SK-N-SH (cell line): Measurements from ENCODE around the gene HDDC2. TPM values are rescaled to one million over a fixed set of nuclear protein-coding genes. Genes with fewer than 3 reads are reported as not detected.

Experiments
- CTCF ChIA-PET: fragments of 300-600, 350-600 bp; formaldehyde crosslinking; extraction: SDS; loops from one replicate; lab custom pipeline; 2021; lab: Yijun Ruan, JAX
- POLR2A ChIA-PET: fragments of 350-600 bp; sonication (Branson Sonifier 250); formaldehyde crosslinking; extraction: SDS; loops from one replicate; lab custom pipeline; 2020; ENCODE audit warnings: antibody characterized with exemption, inconsistent platforms; lab: Yijun Ruan, JAX
- DNase-seq: peaks from one replicate; pipeline ENCODE4 v3.0.0; 2012
- H2AFZ ChIP-seq: fragments of 200-600 bp; sonication (generic); 2 replicates; pipeline ENCODE4 v1.8.1; 2016; ENCODE audit warnings: antibody characterized with exemption, mild to moderate bottlenecking, low read depth
- H3F3A ChIP-seq: fragments of 200-600 bp; sonication (generic); replicated peaks from 2 replicates; pipeline ENCODE3; 2016; ENCODE audit warnings: antibody characterized with exemption, mild to moderate bottlenecking; ENCODE audit not compliant: insufficient read depth
- H3K27ac ChIP-seq, 2 experiments: fragments of 200-500 bp in 1 of 2; fragments of 200-600 bp in 1 of 2; sonication (Bioruptor generic) in 1 of 2; sonication (generic), shearing (Covaris generic) in 1 of 2; 2 replicates each; pipeline versions ENCODE4 v1.5.1 to v1.6.1; 2014 to 2016; ENCODE audit warnings: low read depth in 2 of 2, inconsistent platforms in 1 of 2, low read length in 1 of 2, mild to moderate bottlenecking in 1 of 2, mixed read lengths in 1 of 2
- H3K27me3 ChIP-seq: fragments of 200-600 bp; sonication (generic), shearing (Covaris generic); 2 replicates; pipeline ENCODE4 v1.6.1; 2016; ENCODE audit warnings: mixed run types; ENCODE audit not compliant: insufficient read depth
- H3K36me3 ChIP-seq, 2 experiments: fragments of 200-500 bp in 1 of 2; fragments of 200-600 bp in 1 of 2; sonication (Bioruptor generic) in 1 of 2; sonication (generic) in 1 of 2; replicated peaks in 1 of 2; 2 replicates each; pipeline versions ENCODE3 to v1.5.1; 2014 to 2016; ENCODE audit warnings: low read length in 1 of 2, mild to moderate bottlenecking in 1 of 2; ENCODE audit not compliant: insufficient read depth in 2 of 2, control insufficient read depth in 1 of 2
- H3K4me1 ChIP-seq, 2 experiments: fragments of 200-500 bp in 1 of 2; fragments of 200-600 bp in 1 of 2; sonication (Bioruptor generic) in 1 of 2; sonication (generic), shearing (Covaris generic) in 1 of 2; 2 replicates each; pipeline versions ENCODE4 v1.5.1 to v1.6.1; 2014 to 2016; ENCODE audit warnings: low read depth in 1 of 2, low read length in 1 of 2, mixed run types in 1 of 2; ENCODE audit not compliant: insufficient read depth in 2 of 2, control insufficient read depth in 1 of 2
- H3K4me2 ChIP-seq: fragments of 200-600 bp; sonication (generic), shearing (Covaris generic); 2 replicates; pipeline ENCODE4 v1.6.1; 2017; ENCODE audit warnings: mixed run types
- H3K4me3 ChIP-seq, 2 experiments: fragments of 200-500 bp in 1 of 2; fragments of 200-600 bp in 1 of 2; sonication (Bioruptor generic) in 1 of 2; sonication (generic), shearing (Covaris generic) in 1 of 2; 2 replicates each; pipeline versions ENCODE4 v1.5.1 to v1.8.1; 2014 to 2016; ENCODE audit warnings: low read depth in 2 of 2, inconsistent platforms in 1 of 2, low read length in 1 of 2, mild to moderate bottlenecking in 1 of 2, mixed read lengths in 1 of 2, moderate library complexity in 1 of 2
- H3K79me2 ChIP-seq: fragments of 200-600 bp; sonication (generic); 2 replicates; pipeline ENCODE4 v1.8.1; 2017; ENCODE audit warnings: mild to moderate bottlenecking; ENCODE audit not compliant: insufficient read depth
- H3K9ac ChIP-seq: fragments of 200-600 bp; sonication (generic); 2 replicates; pipeline ENCODE4 v1.6.1; 2017; ENCODE audit warnings: mixed run types
- H3K9me2 ChIP-seq: fragments of 200-600 bp; sonication (generic); 2 replicates; pipeline ENCODE4 v1.6.1; 2017; ENCODE audit warnings: mixed run types
- H3K9me3 ChIP-seq: fragments of 200-600 bp; sonication (generic); 2 replicates; pipeline ENCODE4 v1.6.1; 2017; ENCODE audit warnings: mixed run types, mild to moderate bottlenecking, moderate library complexity
- H4K20me1 ChIP-seq: fragments of 200-600 bp; sonication (generic); 2 replicates; pipeline ENCODE4 v1.6.1; 2017; ENCODE audit warnings: mild to moderate bottlenecking, mixed run types; ENCODE audit not compliant: insufficient read depth
- ELF1 ChIP-seq: IDR thresholded peaks from 2 replicates; pipeline ENCODE4 v1.4.0; 2012
- EP300 ChIP-seq, 2 experiments: IDR thresholded peaks; 2 replicates each; pipeline versions ENCODE4 v1.4.0 to v1.6.1; 2012; ENCODE audit warnings: borderline replicate concordance in 1 of 2, low read depth in 1 of 2, low read length in 1 of 2
- EZH2phosphoT487 ChIP-seq: fragments of 200-600 bp; sonication (generic); IDR thresholded peaks from 2 replicates; pipeline ENCODE4 v1.6.1; 2017; ENCODE audit warnings: low read depth, mixed run types, mild to moderate bottlenecking, antibody characterized with exemption, moderate library complexity, borderline replicate concordance
- FOSL2 ChIP-seq: IDR thresholded peaks from 2 replicates; pipeline ENCODE4 v1.4.0; 2012; ENCODE audit warnings: low read depth, mild to moderate bottlenecking, moderate library complexity, borderline replicate concordance
- FOXM1 ChIP-seq: IDR thresholded peaks from 2 replicates; pipeline ENCODE4 v1.4.0; 2012; ENCODE audit warnings: low read depth, mild to moderate bottlenecking
- MEF2A ChIP-seq: IDR thresholded peaks from 2 replicates; pipeline ENCODE4 v1.4.0; 2012; ENCODE audit warnings: low read depth, borderline replicate concordance
- NRF1 ChIP-seq: IDR thresholded peaks from 2 replicates; pipeline ENCODE4 v1.6.1; 2012; ENCODE audit warnings: low read depth, mild to moderate bottlenecking, low read length
- POLR2AphosphoS5 ChIP-seq: IDR thresholded peaks from 2 replicates; pipeline ENCODE4 v1.6.1; 2012; ENCODE audit warnings: low read depth, low read length
- REST ChIP-seq: IDR thresholded peaks from 2 replicates; pipeline ENCODE4 v1.6.1; 2012; ENCODE audit warnings: mild to moderate bottlenecking, low read depth, low read length, moderate library complexity
- TEAD4 ChIP-seq: IDR thresholded peaks from 2 replicates; pipeline ENCODE4 v1.4.0; 2012; ENCODE audit warnings: mild to moderate bottlenecking, borderline replicate concordance; ENCODE audit not compliant: insufficient read depth
- USF1 ChIP-seq: IDR thresholded peaks from 2 replicates; pipeline ENCODE4 v1.4.0; 2012; ENCODE audit warnings: low read depth, borderline replicate concordance
- YY1 ChIP-seq: IDR thresholded peaks from 2 replicates; pipeline ENCODE4 v1.4.0; 2012; ENCODE audit warnings: low read depth, mild to moderate bottlenecking
- WGBS: methylation state at CpG from one replicate; pipeline ENCODE4 v1.1.6; 2017; ENCODE audit warnings: low lambda C conversion rate; 5-methylcytosine and 5-hydroxymethylcytosine counted together
- polyA plus RNA-seq, 3 experiments: library from polyadenylated mRNA; depleted of rRNA; stranded (reverse); fragments of >200 nt; gene quantifications; 2 replicates each; pipeline ENCODE4 v1.2.3, GENCODE V29; 2012

Gene HDDC2
- polyA plus RNA-seq, 1 of the 3 experiments (the other 2 are of a cell fraction) = 85.5 TPM

DNA sequence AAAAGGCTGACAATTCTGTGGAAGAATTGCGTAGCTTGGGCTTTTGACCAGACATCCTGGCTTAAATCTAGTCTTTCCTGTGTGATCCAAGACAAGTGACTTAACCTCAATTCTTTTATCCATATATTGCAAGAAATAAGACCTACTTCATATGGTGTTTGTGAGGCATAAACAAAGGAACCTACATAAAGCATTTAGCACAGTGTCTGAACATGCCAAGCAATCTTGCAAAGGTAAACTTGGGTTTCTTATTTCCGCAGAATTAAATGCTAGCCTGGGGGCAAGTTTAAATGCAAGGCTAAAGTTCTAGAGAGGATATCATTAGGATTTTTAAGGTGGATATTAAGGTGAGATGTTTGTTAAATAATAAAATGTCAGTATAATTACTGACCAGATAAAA lies 47.9 kb downstream of the HDDC2 start (continued):
- no peak for TF ChIP-seq EP300 (IDR thresholded peaks at IDR 0.05; ENCODE audit: borderline replicate concordance in 1 of 2, low read depth in 1 of 2, low read length in 1 of 2)
- TF ChIP-seq, all 33 proteins: peak for 0

GRCh38 chr6:125252891-125253290 lies 48.9 kb downstream of the HDDC2 start:
- H4K20me1 ChIP-seq = no peaks in the 10 kb centered on the region
- WGBS = 15% methylated on average over 1 of the region's 1 CpG
- no peaks in the 10 kb centered on the region for H3K79me2 ChIP-seq
- no peaks in the 10 kb centered on the region; a peak in 1 of 4 replicates for H3K4me1 ChIP-seq
- H3K27ac ChIP-seq = no peak overlapping the region
- no peaks in the 10 kb centered on the region for H3F3A ChIP-seq
- no peaks in the 10 kb centered on the region for H3K9me3 ChIP-seq
- no peaks in the 10 kb centered on the region for H3K36me3 ChIP-seq
- no peak overlapping the region for H3K4me2 ChIP-seq
- H3K9me2 ChIP-seq = no peaks in the 10 kb centered on the region
- TF ChIP-seq USF1 (no peak), FOXM1 (no peak), YY1 (no peak), EZH2phosphoT487 (no peak)
- H3K27me3 ChIP-seq = 0 out of 2 replicates have a peak, but pooled peaks cover 3% of the 10 kb centered on the region
- no peak for DNase-seq
- no peak overlapping the region for H3K9ac ChIP-seq
- no peak overlapping the region for H3K4me3 ChIP-seq
- CTCF ChIA-PET = interaction anchor here (0.9 kb wide), 1 partner anchor 19 kb away, joined by 3 read pairs; no protein-coding TSS in a partner anchor
- no peak overlapping the region for H2AFZ ChIP-seq
- POLR2A ChIA-PET = no interaction called here

GRCh38 chr6:125251516-125252220 lies 50.1 kb downstream of the HDDC2 start:
- Histone ChIP-seq H2AFZ (peak overlapping the region; percentile 75), H3K27me3 (0 out of 2 replicates have a peak, but pooled peaks cover 3% of the 10 kb centered on the region), H3K4me1 (no peaks in the 10 kb centered on the region; a peak in 1 of 4 replicates), H3K4me3 (no peak overlapping the region), H3K9me2 (no peaks in the 10 kb centered on the region), H3K9ac (no peak overlapping the region), H3K27ac (no peak overlapping the region), H3F3A (no peaks in the 10 kb centered on the region), H3K4me2 (peak overlapping the region; percentile 51), H3K79me2 (no peaks in the 10 kb centered on the region), H3K36me3 (no peaks in the 10 kb centered on the region), H3K9me3 (no peaks in the 10 kb centered on the region), H4K20me1 (no peaks in the 10 kb centered on the region)
- TF ChIP-seq TEAD4 = no peak
- TF ChIP-seq NRF1 = no peak
- TF ChIP-seq ELF1 = no peak
- TF ChIP-seq EP300 (IDR thresholded peaks at IDR 0.05; ENCODE audit: borderline replicate concordance in 1 of 2, low read depth in 1 of 2, low read length in 1 of 2) = no peak
- no peak for TF ChIP-seq REST
- TF ChIP-seq POLR2AphosphoS5 = no peak
- no peak for TF ChIP-seq FOSL2
- TF ChIP-seq MEF2A = no peak
- CTCF ChIA-PET = no interaction called here
- no peak for DNase-seq
- POLR2A ChIA-PET = no interaction called here
- WGBS = 12% methylated on average over 6 of the region's 6 CpGs
